ENCODE measurements around the gene SLAMF7.
"Not testable (repeated sequence)": the region's sequence is repeated elsewhere in the genome, so short reads cannot be mapped to it uniquely, and the experiment has no call there.

Gene SLAMF7

GRCh38 chr1:160778976-160779375, 39.9 kb downstream of the SLAMF7 start:
- no peak for DNase-seq

- DNase-seq, result peak; percentile 55 to 63
Measured at GRCh38 chr1:160779626-160780397, 40.8 kb downstream of the SLAMF7 start.

- DNase-seq, result no peak
Measured at GRCh38 chr1:160780398-160780755, 41.3 kb downstream of the SLAMF7 start.

- no peak for DNase-seq
Measured at GRCh38 chr1:160781186-160781766, 42.2 kb downstream of the SLAMF7 start.

GRCh38 chr1:160781914-160782689, 43.1 kb downstream of the SLAMF7 start:
- peak in 1 of 2 experiments; percentile 35 for DNase-seq

- DNase-seq, result not testable (repeated sequence)
Measured at GRCh38 chr1:160782988-160783765, 44.1 kb downstream of the SLAMF7 start.

- DNase-seq, result no peak
Measured at GRCh38 chr1:160789051-160789701, 50.1 kb downstream of the SLAMF7 start.

- no peak for DNase-seq
Measured at GRCh38 chr1:160789702-160790611, 50.9 kb downstream of the SLAMF7 start.

- DNase-seq, result no peak
Measured at GRCh38 chr1:160794376-160794775, 55.3 kb downstream of the SLAMF7 start.

- DNase-seq, result peak; percentile 68 to 76
Measured at GRCh38 chr1:160795951-160796383, 56.9 kb downstream of the SLAMF7 start, which contains the start of gene LY9. Gene LY9 (plus strand): TSS chr1:160796174. CDS start chr1:160796188, 14 bp downstream.

GRCh38 chr1:160797271-160797709, 58.2 kb downstream of the SLAMF7 start:
- DNase-seq, result no peak

- peak; percentile 53 to 61 for DNase-seq
Measured at GRCh38 chr1:160797861-160798273, 58.8 kb downstream of the SLAMF7 start.

- no peak for DNase-seq
Measured at GRCh38 chr1:160798439-160798838, 59.4 kb downstream of the SLAMF7 start.

GRCh38 chr1:160799641-160800040, 60.6 kb downstream of the SLAMF7 start:
- no peak for DNase-seq

- DNase-seq, result no peak
Measured at GRCh38 chr1:160800142-160800541, 61.1 kb downstream of the SLAMF7 start.

- no peak for DNase-seq
Measured at GRCh38 chr1:160800645-160801408, 61.8 kb downstream of the SLAMF7 start.

GRCh38 chr1:160801836-160802580, 63.0 kb downstream of the SLAMF7 start:
- no peak for DNase-seq
